Brain microvascular endothelial cell (primary cell): ENCODE data around the gene UNKL.

ENCODE experiments used
- DNase-seq: peaks from one replicate; pipeline ENCODE4 v3.0.0-alpha.2; 2020
- H3K27ac ChIP-seq: fragments of 250-450 bp; sonication (Bioruptor Pico); 2 replicates; pipeline ENCODE4 v1.5.1; 2020; ENCODE audit warnings: mild to moderate bottlenecking, moderate library complexity
- H3K27me3 ChIP-seq: fragments of 250-450 bp; sonication (Bioruptor Pico); replicated peaks from 2 replicates; pipeline ENCODE4 v1.5.1; 2020; ENCODE audit warnings: mild to moderate bottlenecking
- H3K36me3 ChIP-seq: fragments of 250-450 bp; sonication (Bioruptor Pico); replicated peaks from 2 replicates; pipeline ENCODE4 v1.5.1; 2020; ENCODE audit warnings: mild to moderate bottlenecking
- H3K4me3 ChIP-seq: 2 replicates; pipeline ENCODE4 v1.5.1; 2011; ENCODE audit warnings: low read depth, mild to moderate bottlenecking, control low read depth, low read length, moderate library complexity
- in situ Hi-C: cut with HindIII; loops from 2 replicates; pipeline ENCODE4 v1.10.0; 2017; ENCODE audit warnings: low sequenced_read_pairs, low pct_ligation_motif_present
- TF ChIP-seq, protein P1 (sequence below): IDR thresholded peaks from 2 replicates; pipeline ENCODE4 v1.5.1; 2011; ENCODE audit warnings: low read depth, mild to moderate bottlenecking, moderate library complexity, low read length, control low read depth, inconsistent platforms; ENCODE audit errors: missing control alignments

UNKL gene

DNA sequence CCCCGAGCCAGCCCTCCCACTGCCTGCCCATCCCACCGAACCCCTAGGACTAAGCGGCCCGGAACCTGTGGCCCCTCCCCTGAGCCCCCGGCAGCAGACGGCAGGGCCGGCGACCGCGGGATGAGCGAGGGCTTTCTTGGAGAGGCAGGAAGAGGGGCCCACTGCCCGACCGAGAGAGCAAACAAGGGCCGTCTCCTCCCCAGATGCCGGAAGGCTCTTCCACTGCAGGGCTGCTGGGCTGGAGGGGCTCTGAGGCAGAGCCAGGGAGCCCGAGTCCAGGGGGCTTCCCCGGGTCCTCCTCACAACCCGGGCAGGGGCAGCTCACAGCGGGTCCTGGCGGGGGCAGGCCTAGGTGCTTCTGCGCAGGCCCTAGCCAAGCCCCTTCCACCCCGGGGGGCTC lies 19.3 kb upstream of the UNKL start:
- TF ChIP-seq, protein P1, sequence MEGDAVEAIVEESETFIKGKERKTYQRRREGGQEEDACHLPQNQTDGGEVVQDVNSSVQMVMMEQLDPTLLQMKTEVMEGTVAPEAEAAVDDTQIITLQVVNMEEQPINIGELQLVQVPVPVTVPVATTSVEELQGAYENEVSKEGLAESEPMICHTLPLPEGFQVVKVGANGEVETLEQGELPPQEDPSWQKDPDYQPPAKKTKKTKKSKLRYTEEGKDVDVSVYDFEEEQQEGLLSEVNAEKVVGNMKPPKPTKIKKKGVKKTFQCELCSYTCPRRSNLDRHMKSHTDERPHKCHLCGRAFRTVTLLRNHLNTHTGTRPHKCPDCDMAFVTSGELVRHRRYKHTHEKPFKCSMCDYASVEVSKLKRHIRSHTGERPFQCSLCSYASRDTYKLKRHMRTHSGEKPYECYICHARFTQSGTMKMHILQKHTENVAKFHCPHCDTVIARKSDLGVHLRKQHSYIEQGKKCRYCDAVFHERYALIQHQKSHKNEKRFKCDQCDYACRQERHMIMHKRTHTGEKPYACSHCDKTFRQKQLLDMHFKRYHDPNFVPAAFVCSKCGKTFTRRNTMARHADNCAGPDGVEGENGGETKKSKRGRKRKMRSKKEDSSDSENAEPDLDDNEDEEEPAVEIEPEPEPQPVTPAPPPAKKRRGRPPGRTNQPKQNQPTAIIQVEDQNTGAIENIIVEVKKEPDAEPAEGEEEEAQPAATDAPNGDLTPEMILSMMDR, result no peak
- Histone ChIP-seq H3K4me3 (no peak overlapping the region), H3K27ac (no peak overlapping the region), H3K27me3 (peaks cover 7% of the 10 kb centered on the region), H3K36me3 (no peaks in the 10 kb centered on the region)
- no peak for DNase-seq
- in situ Hi-C loops, result no loop called here

DNA sequence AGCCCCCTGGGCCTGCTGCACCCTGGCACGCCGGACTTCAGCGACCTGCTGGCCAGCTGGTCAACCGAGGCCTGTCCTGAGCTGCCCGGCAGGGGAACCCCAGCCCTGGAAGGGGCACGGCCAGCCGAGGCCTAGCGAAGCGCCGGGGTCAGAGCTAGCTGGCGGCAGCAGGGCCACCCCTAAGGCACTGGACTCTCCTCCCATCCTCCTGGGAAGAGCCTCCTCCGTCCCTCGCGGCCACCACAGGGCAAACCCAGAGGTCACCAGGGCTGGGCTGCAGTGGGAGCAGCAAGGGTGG lies 18.7 kb upstream of the UNKL start:
- TF ChIP-seq, protein P1, result no peak
- Histone ChIP-seq H3K36me3 (no peaks in the 10 kb centered on the region), H3K27me3 (peaks cover 7% of the 10 kb centered on the region), H3K27ac (no peak overlapping the region), H3K4me3 (no peak overlapping the region)
- DNase-seq, result no peak
- in situ Hi-C loops, result no loop called here

DNA sequence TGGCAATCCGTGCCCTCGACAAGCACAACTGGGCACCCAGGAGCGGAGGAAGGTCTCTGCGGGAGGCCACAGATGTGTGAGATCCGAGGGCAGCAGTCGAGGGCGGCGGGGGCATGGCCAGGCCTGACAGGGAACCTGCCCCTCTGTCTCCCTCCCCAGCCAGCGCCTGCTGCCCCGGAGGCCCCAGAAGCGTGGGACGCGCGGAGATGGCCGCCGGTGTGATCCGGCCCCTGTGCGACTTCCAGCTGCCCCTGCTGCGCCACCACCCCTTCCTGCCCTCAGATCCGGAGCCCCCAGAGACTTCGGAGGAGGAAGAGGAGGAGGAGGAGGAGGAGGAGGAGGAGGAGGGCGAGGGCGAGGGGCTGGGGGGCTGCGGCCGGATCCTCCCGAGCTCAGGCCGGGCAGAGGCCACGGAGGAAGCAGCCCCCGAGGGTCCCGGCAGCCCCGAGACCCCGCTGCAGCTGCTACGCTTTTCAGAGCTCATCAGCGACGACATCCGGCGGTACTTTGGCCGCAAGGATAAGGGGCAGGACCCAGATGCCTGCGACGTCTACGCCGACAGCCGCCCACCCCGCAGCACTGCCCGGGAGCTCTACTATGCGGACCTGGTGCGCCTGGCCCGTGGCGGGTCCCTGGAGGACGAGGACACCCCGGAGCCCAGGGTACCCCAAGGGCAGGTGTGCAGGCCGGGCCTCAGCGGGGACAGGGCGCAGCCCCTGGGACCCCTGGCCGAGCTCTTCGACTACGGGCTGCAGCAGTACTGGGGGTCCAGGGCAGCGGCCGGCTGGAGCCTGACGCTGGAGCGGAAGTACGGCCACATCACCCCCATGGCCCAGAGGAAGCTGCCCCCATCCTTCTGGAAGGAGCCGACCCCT lies 18.1 kb upstream of the UNKL start:
- no peaks in the 10 kb centered on the region for H3K36me3 ChIP-seq
- H3K27ac ChIP-seq, result no peak overlapping the region
- H3K27me3 ChIP-seq, result peaks cover 7% of the 10 kb centered on the region
- in situ Hi-C loops, result no loop called here
- DNase-seq, result no peak
- no peak overlapping the region for H3K4me3 ChIP-seq
- TF ChIP-seq, protein P1, result no peak

DNA sequence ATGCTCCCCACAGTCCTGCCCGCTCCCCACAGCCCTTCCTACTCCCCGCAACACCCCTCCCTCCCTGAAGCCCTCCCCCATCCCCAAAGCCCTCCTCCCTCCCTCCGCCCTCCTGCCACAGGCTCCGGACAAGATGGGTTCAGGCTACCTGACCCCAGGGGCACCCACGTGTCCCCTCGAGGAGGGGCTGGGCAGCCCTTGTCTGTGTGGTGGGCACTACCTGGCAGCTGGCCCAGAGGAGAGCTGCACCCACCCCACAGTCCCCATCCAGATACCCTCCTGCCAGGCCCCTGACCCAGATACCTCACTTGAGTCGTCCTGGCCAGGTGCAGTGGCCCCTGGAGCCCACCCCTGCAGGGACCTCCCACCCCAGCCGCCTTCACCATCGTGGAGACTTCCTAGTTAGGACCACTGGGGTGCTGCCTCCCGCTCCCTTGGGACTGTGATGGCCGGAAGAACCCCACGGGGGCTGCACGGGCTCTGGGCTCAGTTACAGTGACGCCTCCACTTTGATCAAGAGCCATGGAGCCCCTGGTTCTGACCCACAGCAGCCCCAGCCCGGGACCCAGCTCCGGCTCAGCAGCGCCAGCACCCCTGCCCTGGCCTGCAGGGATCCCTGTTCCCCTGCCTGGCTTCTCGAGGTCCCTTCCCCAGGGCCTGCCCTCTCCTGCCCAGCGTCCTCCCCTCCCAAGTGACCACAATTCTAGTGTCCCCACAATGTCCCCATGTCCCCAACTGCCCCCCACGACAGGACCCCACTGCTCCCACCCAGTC lies 17.2 kb upstream of the UNKL start:
- DNase-seq, result no peak
- Histone ChIP-seq H3K4me3 (no peak overlapping the region), H3K27me3 (peaks cover 7% of the 10 kb centered on the region), H3K36me3 (no peaks in the 10 kb centered on the region), H3K27ac (no peak overlapping the region)
- TF ChIP-seq, protein P1, result no peak
- in situ Hi-C loops, result no loop called here

DNA sequence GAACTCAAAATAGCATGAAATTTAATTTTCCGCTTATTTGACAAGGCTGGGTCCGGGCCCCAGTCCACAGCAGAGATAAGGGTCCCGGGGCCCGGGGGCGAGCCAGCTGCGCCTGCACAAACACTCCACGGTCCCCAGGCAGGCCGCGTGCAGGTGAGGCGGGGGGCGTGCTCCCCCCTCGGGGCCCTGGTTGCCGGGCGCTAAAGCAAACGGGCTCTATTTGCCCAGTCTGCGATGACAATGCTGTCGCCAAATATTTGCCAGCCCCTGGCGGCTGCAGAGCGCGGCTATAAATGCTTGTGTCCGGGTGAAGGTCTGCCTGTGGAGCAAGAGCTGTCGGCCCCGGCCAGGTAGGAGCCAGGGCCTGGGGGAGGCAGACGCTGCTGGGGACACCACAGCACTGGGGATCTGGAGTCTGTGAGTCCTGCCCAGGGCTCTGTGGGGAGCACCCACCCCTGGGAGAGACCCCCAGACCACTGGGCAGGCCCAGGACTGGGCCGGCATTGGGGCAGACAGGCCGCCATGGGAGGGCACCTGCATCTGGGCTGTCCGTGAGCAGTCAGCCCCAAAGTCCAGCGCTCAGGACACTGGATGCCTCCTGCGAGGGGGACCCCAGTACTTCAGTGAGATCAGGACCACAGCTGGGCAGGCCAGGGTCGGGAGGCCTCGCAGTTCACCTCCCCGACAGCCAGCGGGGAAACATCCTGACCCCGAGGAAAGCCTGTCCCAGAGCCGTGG lies 16.4 kb upstream of the UNKL start, which contains the start of gene PERCC1:
Gene PERCC1 (plus strand): TSS at position 320 of the 738 bp plus-strand sequence. CDS start 1,516 bp downstream, outside the sequence.
- Histone ChIP-seq H3K4me3 (no peak within 1 kb of the TSS), H3K27me3 (peaks cover 7% of the 10 kb centered on the region), H3K36me3 (no peaks in the 10 kb centered on the region), H3K27ac (no peak within 1 kb of the TSS)
- TF ChIP-seq, protein P1, result no peak
- no peak for DNase-seq
- in situ Hi-C loops, result no loop called here
